Measurements from ENCODE around the gene XKR7. TPM values are rescaled to one million over a fixed set of nuclear protein-coding genes. Genes with fewer than 3 reads are reported as not detected.
"Not testable (repeated sequence)": the region's sequence is repeated elsewhere in the genome, so short reads cannot be mapped to it uniquely, and the experiment has no call there.

Gene XKR7
- total RNA-seq, 2 experiments from 2014 or later, result not detected

DNA sequence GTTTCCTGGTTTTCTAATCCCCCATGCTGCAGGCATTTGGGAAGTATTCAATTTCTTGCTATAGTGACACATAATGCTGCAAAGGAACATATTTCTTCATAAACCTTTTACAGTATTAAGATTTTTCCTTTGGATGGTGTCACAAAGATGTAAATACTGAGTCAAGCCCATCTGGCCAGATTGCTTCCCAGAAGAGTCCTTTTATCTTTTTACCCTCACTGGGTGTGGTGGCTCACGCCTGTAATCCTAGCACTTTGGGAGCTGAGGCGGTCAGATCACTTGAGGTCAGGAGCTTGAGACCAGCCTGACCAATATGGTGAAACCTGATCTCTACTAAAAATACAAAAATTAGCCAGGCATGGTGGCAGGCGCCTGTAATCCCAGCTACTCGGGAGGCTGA, 38.3 kb upstream of the XKR7 start:
- peaks cover 21% of the 10 kb centered on the region for H3K27me3 Mint-ChIP-seq
- not testable (repeated sequence) for DNase-seq

DNA sequence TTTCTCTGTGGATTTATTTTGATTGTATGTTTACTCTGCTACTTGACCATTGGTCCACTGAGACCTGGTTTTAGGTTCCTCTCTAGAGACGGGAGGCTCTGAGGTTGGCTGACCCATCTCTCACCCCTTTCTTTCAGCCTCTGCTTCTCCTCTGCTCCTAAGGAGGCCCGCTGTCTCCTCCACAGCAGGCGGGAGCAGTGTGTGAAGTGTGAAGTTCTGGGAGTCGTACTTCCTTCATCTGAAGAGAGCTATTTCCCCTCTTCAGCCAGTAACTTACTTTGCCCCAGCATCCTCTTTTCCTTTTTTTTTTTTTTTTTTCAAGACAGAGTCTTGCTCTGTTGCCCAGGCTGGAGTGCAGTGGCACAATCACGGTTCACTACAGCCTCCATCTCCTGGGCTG, 37.2 kb upstream of the XKR7 start:
- CTCF ChIA-PET, result no interaction called here
- no peak for DNase-seq
- no peaks in the 10 kb centered on the region for H3K36me3 Mint-ChIP-seq (ENCODE audit: low read depth)
- POLR2A ChIA-PET, result no interaction called here
- no peak overlapping the region for H3K4me3 Mint-ChIP-seq
- no peaks in the 10 kb centered on the region for H3K9me3 Mint-ChIP-seq
- H3K4me1 Mint-ChIP-seq, result no peaks in the 10 kb centered on the region
- peaks cover 21% of the 10 kb centered on the region for H3K27me3 Mint-ChIP-seq
- H3K27ac Mint-ChIP-seq, result no peak overlapping the region

More for the DNA sequence above, 38.3 kb upstream of the XKR7 start:
- POLR2A ChIA-PET; H3K4me3 Mint-ChIP-seq; H3K4me1 Mint-ChIP-seq; H3K27ac Mint-ChIP-seq; H3K36me3 Mint-ChIP-seq (ENCODE audit: low read depth); CTCF ChIA-PET; H3K9me3 Mint-ChIP-seq: not testable (repeated sequence)

DNA sequence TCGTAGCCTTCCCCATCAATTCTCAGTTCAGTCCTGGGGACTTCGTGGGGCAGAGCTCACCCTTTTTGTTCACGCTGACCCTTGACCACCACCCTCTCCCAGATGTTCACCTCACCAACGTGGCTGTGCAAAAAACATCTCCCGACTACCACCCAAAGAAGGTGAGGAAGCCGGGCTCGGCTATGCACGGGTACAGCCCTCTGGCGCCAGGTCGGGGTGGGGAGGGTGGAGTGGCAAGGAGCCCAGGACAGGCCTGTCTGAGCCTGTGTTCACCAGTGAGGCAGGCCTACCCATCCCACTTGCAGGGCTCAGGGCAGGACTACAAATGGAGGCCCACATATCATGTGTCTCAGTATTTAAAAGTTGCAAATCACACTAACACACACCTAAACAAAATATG, 34.3 kb upstream of the XKR7 start:
- H3K4me1 Mint-ChIP-seq, result no peaks in the 10 kb centered on the region
- peaks cover 9% of the 10 kb centered on the region for H3K27me3 Mint-ChIP-seq
- DNase-seq, result no peak
- H3K4me3 Mint-ChIP-seq, result no peak overlapping the region
- no peaks in the 10 kb centered on the region for H3K9me3 Mint-ChIP-seq
- ChIA-PET POLR2A (no interaction called here), CTCF (interaction anchor here (1.6 kb wide), 1 partner anchor 18 kb away, joined by 6 read pairs; the partner anchor contains the start of gene PDRG1)
- H3K36me3 Mint-ChIP-seq (ENCODE audit: low read depth), result no peaks in the 10 kb centered on the region
- H3K27ac Mint-ChIP-seq, result no peak overlapping the region

DNA sequence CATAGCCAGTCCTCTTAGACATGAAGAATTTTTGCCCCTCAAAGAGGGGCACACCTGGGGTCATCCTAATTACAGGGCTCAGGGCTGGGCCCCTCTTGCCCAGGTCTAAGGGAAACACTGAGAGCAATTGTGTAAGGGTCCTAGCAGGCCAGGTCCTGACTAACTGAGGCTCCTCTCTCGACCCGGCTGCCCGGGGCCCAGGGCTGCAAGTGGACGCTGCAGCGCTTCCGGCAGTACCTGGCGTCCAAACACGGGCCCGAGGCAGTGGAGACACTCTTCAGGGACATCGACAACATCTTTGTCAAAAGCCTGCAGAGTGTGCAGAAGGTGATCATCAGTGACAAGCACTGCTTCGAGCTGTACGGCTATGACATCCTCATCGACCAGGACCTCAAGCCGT, 33.5 kb upstream of the XKR7 start:
- Mint-ChIP-seq H3K4me3 (no peak overlapping the region), H3K27me3 (peaks cover 6% of the 10 kb centered on the region), H3K36me3 (ENCODE audit: low read depth) (no peaks in the 10 kb centered on the region), H3K4me1 (no peaks in the 10 kb centered on the region), H3K9me3 (no peaks in the 10 kb centered on the region), H3K27ac (no peak overlapping the region)
- no peak for DNase-seq
- ChIA-PET POLR2A (no interaction called here), CTCF (no interaction called here)

DNA sequence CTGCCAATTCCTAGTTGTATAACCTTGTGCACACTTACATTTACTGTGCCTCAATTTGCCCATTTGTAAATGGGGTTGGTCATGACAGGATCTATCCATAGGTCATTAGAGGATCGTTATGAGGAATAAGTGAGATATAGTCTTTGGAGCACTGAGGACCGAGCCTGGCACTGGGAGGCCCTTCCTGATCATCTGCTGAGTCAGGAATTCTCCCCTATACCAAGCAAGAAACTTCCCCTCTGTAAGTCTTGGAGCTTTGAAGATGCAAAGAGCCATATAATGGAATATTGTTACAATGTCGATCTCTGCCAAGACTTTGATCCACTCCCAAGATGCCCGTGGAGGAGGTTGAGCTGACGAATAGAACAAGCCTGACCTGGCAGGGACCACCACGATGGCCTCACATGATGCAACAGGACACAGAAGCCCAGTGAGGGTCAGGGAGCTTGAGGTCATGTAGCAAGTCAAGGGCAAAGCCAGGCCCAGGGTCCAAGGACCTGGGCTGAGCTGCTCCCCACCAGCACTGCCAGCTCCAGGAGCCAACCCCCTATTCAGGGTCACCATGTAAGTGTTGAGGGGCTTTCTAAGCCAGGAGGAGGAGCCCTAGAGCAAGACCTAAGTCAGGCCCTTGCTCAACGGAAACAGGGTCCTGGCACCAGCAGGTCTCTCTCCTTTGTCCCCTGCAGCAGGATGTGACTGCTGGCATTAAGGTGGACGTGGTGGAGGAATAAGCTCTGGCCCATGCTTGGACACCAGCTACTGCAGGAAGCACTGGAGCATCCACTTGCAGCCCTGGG, 32.8 kb upstream of the XKR7 start:
- H3K4me1 Mint-ChIP-seq, result no peaks in the 10 kb centered on the region
- ChIA-PET CTCF (interaction anchor here (1.7 kb wide), 1 partner anchor 17 kb away, joined by 5 read pairs; the partner anchor contains the start of gene PDRG1), POLR2A (no interaction called here)
- peaks cover 6% of the 10 kb centered on the region for H3K27me3 Mint-ChIP-seq
- H3K36me3 Mint-ChIP-seq (ENCODE audit: low read depth), result no peaks in the 10 kb centered on the region
- no peaks in the 10 kb centered on the region for H3K9me3 Mint-ChIP-seq
- no peak for DNase-seq
- no peak overlapping the region for H3K27ac Mint-ChIP-seq
- H3K4me3 Mint-ChIP-seq, result no peak overlapping the region

- ChIA-PET POLR2A (no interaction called here), CTCF (interaction anchor here (0.7 to 1.7 kb wide), 2 partner anchors 16 to 26 kb away, joined by 4 to 5 read pairs; partner anchors contain the start of gene PDRG1)
- DNase-seq, result no peak
- Mint-ChIP-seq H3K27ac (no peak overlapping the region), H3K4me1 (no peaks in the 10 kb centered on the region), H3K36me3 (ENCODE audit: low read depth) (no peaks in the 10 kb centered on the region), H3K4me3 (no peak overlapping the region), H3K9me3 (no peaks in the 10 kb centered on the region), H3K27me3 (peaks cover 1% of the 10 kb centered on the region)
Measured at GRCh38 chr20:31936420-31936819, 31.5 kb upstream of the XKR7 start.

GRCh38 chr20:31937820-31938219, 30.1 kb upstream of the XKR7 start:
- Mint-ChIP-seq H3K4me3 (no peak overlapping the region), H3K36me3 (ENCODE audit: low read depth) (no peaks in the 10 kb centered on the region), H3K9me3 (no peaks in the 10 kb centered on the region), H3K27ac (no peak overlapping the region), H3K4me1 (no peaks in the 10 kb centered on the region), H3K27me3 (no peaks in the 10 kb centered on the region)
- DNase-seq, result no peak
- POLR2A ChIA-PET, result no interaction called here
- CTCF ChIA-PET, result interaction anchor here (0.8 to 1.1 kb wide), 2 partner anchors 13 to 14 kb away, joined by 3 to 5 read pairs; partner anchors contain the start of gene PDRG1

DNA sequence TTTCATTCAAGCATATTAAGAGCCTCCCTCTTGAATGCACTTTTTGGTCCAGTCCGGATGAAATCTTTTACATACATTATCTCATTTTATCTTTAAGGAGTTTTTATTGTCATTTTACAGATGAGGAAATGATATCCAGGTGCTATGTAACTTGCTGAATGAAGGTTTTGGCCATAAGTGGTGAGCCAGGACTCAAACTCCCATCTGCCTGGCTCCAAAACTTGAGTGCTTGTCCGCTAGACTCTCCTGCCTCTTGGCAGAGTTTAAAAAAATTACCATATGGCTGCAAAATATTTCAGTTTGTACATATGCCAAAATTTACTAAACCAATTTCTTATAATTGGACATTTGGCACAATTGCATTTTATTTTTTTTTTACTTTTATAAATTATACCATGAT, 28.3 kb upstream of the XKR7 start:
- ChIA-PET POLR2A (no interaction called here), CTCF (interaction anchor here (1.2 to 1.3 kb wide), 2 partner anchors 11 to 12 kb away, joined by 3 to 5 read pairs; partner anchors contain the start of gene PDRG1)
- no peak overlapping the region for H3K27ac Mint-ChIP-seq
- H3K27me3 Mint-ChIP-seq, result no peaks in the 10 kb centered on the region
- no peaks in the 10 kb centered on the region for H3K9me3 Mint-ChIP-seq
- no peak overlapping the region for H3K4me3 Mint-ChIP-seq
- peaks cover 4% of the 10 kb centered on the region for H3K36me3 Mint-ChIP-seq (ENCODE audit: low read depth)
- DNase-seq, result no peak
- H3K4me1 Mint-ChIP-seq, result no peaks in the 10 kb centered on the region

DNA sequence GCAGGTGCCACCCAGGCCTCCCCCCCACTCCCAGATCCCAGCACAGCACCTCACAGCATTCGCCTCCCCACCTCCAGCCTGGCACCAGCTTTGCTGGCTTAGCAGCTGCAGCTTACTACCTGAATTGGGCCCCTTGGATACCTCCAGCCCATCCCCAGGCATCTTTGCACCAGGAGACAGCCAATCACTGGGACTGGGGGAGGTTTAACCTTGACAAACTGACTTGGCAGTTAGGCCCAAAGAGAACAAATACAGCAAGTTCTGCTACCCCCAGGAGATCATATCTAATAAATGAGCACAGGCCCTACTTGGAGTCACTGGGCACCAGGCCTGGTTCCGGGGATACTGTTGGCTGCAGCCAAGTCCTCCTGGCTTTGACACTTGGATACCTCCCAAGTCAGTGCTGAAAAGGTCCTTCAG, 24.9 kb upstream of the XKR7 start:
- no peaks in the 10 kb centered on the region for H3K9me3 Mint-ChIP-seq
- peaks cover 30% of the 10 kb centered on the region for H3K36me3 Mint-ChIP-seq (ENCODE audit: low read depth)
- no peak overlapping the region for H3K27ac Mint-ChIP-seq
- POLR2A ChIA-PET, result no interaction called here
- no peaks in the 10 kb centered on the region for H3K4me1 Mint-ChIP-seq
- H3K27me3 Mint-ChIP-seq, result no peaks in the 10 kb centered on the region
- H3K4me3 Mint-ChIP-seq, result no peak overlapping the region
- CTCF ChIA-PET, result interaction anchor here (3.4 kb wide), 1 partner anchor 9 kb away, joined by 16 read pairs; the partner anchor contains the start of gene PDRG1
- DNase-seq, result no peak

DNA sequence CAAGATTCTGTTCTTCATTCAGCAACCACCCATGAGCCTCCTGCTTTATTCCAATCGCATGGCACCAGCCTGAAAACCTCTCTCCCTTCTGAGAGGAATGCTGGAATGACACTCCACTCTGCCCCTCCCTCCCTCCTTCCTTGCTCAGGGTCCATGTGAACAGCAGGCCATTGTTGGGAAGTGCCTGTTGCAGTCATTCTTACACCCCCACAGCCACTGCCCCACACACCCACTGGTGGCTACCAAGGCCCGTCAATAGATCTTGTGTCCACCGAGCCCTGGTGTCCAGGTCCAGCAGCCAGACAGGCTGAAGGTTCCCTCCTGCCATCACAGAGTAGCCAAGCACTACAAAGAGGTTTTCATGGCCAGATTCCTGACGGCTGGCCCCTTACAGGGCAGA, 22.6 kb upstream of the XKR7 start:
- Mint-ChIP-seq H3K4me1 (peaks cover 14% of the 10 kb centered on the region), H3K4me3 (no peak overlapping the region), H3K27ac (no peak overlapping the region), H3K9me3 (no peaks in the 10 kb centered on the region), H3K36me3 (ENCODE audit: low read depth) (peaks cover 51% of the 10 kb centered on the region), H3K27me3 (no peaks in the 10 kb centered on the region)
- DNase-seq, result no peak
- ChIA-PET POLR2A (interaction anchor here (0.6 kb wide), 1 partner anchor 923 kb away, joined by 4 read pairs; no protein-coding TSS in a partner anchor), CTCF (no interaction called here)

GRCh38 chr20:31945785-31946184, 22.2 kb upstream of the XKR7 start:
- Mint-ChIP-seq H3K4me3 (no peak overlapping the region), H3K9me3 (no peaks in the 10 kb centered on the region), H3K4me1 (peaks cover 19% of the 10 kb centered on the region), H3K27ac (no peak overlapping the region), H3K27me3 (no peaks in the 10 kb centered on the region), H3K36me3 (ENCODE audit: low read depth) (peaks cover 54% of the 10 kb centered on the region)
- DNase-seq, result no peak
- POLR2A ChIA-PET, result no interaction called here
- CTCF ChIA-PET, result interaction anchor here (2.9 kb wide), 1 partner anchor 93 kb away, joined by 11 read pairs; no protein-coding TSS in a partner anchor

- no peaks in the 10 kb centered on the region for H3K27me3 Mint-ChIP-seq
- ChIA-PET CTCF (interaction anchor here (2.9 kb wide), 1 partner anchor 95 kb away, joined by 11 read pairs; no protein-coding TSS in a partner anchor), POLR2A (interaction anchor here (0.7 kb wide), 1 partner anchor 284 kb away, joined by 3 read pairs; no protein-coding TSS in a partner anchor)
- H3K9me3 Mint-ChIP-seq, result no peaks in the 10 kb centered on the region
- H3K4me3 Mint-ChIP-seq, result no peak overlapping the region
- peaks cover 56% of the 10 kb centered on the region for H3K36me3 Mint-ChIP-seq (ENCODE audit: low read depth)
- H3K4me1 Mint-ChIP-seq, result peaks cover 29% of the 10 kb centered on the region
- no peak for DNase-seq
- H3K27ac Mint-ChIP-seq, result no peak overlapping the region
Measured at GRCh38 chr20:31948008-31948407, 19.9 kb upstream of the XKR7 start.

DNA sequence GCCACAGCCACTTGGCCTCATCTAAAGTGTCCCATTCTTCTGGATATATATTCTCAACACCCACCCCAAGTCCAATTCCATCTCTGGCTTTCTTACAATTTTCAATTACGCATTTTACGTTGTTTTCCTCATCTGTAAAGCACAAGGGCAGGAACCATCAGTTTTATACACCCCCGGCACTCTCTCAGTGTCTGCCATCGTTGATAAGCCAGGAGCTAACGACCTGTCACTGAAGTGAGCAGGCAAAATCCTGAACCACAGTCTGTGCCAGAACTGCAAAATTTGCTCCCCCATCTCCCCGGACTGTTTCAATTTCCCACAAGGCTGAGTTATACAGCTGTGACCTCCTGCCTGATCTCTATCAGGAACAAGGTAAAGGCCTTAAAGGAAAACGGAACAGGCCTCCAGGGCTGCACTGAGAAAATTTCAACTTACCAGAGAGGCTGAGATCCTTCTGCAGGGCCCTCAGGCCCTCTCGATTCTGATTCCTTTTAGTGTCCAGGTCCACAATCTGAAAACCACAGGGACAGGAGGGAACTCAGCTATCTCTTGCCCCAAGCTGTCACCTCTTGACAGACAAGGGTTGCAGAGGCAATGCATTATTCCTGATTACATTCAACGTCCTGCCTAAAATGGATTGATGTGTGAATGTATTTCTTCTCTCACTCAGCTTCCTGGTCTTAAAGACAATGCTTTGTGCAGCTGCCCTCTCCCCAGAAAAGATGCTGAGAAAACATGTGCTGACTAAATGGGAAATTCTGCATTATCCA, 17.9 kb upstream of the XKR7 start:
- Mint-ChIP-seq H3K27ac (no peak overlapping the region), H3K9me3 (no peaks in the 10 kb centered on the region), H3K4me1 (peaks cover 29% of the 10 kb centered on the region), H3K27me3 (peaks cover 2% of the 10 kb centered on the region), H3K36me3 (ENCODE audit: low read depth) (peaks cover 48% of the 10 kb centered on the region), H3K4me3 (peak overlapping the region; percentile 96)
- ChIA-PET CTCF (interaction anchor here (0.8 to 4.1 kb wide), 7 partner anchors 10 to 127 kb away, joined by 3 to 49 read pairs (median 6); no protein-coding TSS in a partner anchor), POLR2A (interaction anchor here (1.7 kb wide), 1 partner anchor 18 kb away, joined by 5 read pairs; the partner anchor contains the start of gene XKR7)
- no peak for DNase-seq
